Stimulated activated CD8-positive, alpha-beta memory T cell treated with anti-CD3 and anti-CD28 coated beads, Interleukin-2, amount 100 ng/mL, for 1 hour (primary cell): ENCODE results near the gene SLC6A2.
"Not testable (repeated sequence)": the region's sequence is repeated elsewhere in the genome, so short reads cannot be mapped to it uniquely, and the experiment has no call there.

Experiments used
- DNase-seq, 2 donors: peaks; one replicate each; pipeline ENCODE4 v3.0.0-alpha.2; 2020; ENCODE audit warnings: low read depth in 2 of 2

The SLC6A2 gene

DNA sequence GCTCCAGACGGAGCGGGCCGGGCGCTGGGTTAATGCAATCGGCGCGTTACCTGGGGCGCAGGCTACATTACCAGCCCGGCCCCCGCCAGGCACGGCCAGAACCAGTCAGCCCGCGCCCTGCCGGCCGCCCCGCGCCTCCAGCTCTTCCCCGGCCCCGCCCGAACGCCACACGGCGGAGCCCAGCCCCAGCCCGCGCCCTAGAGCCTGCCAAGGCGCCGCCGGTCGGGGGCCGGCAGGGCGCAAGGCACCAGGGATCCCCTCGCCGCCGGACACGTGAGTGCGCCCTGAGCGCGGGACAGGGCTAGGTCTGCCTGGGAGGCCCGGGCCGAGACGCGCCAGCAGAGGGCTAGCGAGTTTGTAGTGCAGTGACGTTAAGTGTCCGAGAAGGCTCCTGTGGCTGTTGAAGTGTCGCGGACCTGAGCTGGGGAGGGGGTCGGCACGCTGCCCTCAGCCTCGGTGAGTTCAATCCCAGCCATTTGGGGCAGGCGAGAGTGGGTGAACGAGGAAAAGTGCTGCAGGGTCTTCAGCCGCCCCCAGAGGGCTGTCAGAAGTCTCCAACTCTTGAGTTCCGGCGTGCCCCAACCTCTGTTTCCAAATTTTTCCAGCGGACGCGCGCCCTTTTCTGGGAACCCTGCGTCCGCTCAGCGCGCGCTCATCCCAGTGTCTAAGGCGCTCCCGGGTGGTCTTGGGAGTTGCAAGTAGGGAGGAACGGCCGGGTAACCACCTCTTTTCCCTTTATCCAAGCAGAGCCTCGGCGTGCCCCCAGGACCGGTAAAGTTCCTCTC, at the start of gene SLC6A2:
SLC6A2 (plus strand) TSS at position 92 of the 785 bp plus-strand sequence. CDS start 707 bp downstream, outside the sequence.
- no peak for DNase-seq

- DNase-seq, result no peak
These were observed 42.0 kb upstream of the SLC6A2 start for GRCh38 chr16:55613613-55614335.

GRCh38 chr16:55615071-55615470, 40.7 kb upstream of the SLC6A2 start:
- no peak for DNase-seq

DNA sequence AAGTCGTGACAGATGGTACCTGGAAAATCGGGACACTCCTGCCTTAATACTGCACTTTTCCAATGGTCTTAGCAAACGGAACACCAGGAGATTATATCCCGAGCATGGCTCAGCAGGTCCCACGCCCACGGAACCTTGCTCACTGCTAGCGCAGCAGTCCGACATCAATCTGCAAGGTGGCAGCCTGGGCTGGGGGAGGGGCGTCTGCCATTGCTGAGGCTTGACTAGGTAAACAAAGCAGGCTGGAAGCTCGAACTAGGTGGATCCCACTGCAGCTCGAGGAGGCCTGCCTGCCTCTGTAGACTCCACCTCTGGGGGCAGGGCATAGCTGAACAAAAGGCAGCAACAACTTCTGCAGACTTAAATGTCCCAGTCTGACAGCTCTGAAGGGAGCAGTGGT, 40.1 kb upstream of the SLC6A2 start:
- not testable (repeated sequence) for DNase-seq

DNA sequence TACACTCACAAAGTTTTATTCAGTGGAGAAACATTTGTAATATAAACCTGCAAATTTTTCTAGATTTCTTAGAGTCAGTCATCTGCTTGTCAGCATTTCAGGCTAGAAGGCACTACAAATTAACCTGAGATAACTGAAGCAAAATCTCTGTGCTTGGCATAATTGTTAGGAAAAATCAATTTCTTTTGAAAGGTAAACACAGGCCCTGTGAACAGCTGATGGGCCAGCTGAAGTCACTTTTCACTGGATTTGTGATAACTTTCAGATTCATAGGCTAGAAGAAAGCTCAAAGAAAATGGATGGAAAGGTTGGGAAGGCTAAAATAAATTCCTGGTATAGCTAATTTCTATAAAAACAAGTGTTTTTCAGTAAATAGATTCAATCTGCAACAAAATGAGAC, 34.0 kb upstream of the SLC6A2 start:
- DNase-seq, result no peak

DNA sequence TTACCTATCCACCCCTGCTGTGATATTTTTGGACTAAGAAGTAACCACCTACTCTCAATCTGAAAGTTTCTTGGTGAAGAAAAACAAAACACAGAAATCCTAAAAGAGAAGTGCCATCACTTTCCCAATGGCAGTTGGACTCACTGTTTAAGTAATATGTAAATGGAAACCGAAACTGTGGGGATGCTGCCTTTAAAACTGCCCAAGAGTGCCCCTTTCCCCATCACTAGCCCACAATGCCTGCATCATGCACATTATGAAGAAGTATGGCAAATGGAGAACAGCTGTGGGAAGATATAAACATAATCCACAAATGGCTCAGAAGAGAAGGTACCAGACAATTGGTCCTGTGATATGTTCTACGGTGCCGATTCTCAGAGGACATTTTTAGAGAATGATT, 33.5 kb upstream of the SLC6A2 start:
- DNase-seq, result no peak

- DNase-seq, result no peak
These were observed 32.7 kb upstream of the SLC6A2 start for GRCh38 chr16:55622930-55623561.

DNA sequence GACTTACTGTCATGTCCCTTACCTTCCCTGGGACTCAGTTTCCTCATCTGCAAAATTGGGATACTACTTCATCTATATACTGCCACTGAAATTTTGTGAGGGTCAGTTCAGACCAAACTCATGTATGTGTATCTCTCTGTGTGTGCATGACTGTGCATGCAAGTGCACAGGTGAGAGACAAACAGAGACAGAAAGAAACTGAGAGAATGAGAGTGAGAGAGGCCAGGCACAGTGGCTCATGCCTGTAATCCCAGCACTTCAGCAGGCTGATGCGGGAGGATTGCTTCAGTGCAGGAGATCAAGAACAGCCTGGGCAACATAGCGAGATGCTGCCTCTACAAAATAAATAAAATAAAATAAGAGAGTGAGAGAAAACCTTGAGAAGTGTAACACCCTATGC, 32.1 kb upstream of the SLC6A2 start:
- DNase-seq, result no peak

DNA sequence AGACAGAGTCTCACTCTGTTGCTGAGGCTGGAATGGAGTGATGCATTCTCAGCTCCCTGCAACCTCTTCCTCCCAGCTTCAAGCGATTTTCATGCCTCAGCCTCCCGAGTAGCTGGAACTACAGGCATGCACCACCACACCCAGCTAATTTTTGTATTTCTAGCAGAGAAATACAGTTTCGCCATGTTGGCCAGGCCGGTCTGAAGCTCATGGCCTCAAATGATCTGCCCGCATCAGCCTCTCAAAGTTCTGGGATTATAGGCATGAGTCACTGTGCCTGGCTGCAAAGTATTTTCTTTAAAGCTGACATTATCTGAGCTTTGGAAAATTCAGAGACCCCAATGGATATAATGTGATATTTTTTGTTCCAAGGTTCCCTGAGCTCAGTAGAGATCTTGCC, 31.1 kb upstream of the SLC6A2 start:
- DNase-seq, result no peak

DNA sequence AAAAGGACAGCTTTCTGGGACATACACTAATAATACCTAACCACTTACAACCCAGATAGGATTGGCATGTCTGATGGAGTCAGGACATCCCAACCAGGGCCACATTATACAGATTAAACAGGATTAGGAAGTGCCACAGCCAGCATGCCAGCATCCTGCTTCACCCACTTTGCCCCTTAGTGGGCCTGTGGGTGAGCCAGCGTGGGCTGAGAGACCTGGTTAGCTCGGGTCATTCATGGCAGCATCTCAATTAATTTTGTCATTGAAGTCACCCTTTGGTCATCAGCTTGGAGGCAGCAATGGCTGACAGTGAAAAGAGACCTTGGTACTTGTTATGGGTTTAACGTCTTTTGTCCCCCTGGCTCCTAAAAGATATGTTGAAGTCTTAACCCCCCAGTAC, 29.9 kb upstream of the SLC6A2 start:
- DNase-seq, result no peak

- no peak for DNase-seq
These were observed 27.4 kb upstream of the SLC6A2 start for GRCh38 chr16:55628306-55628968.

DNA sequence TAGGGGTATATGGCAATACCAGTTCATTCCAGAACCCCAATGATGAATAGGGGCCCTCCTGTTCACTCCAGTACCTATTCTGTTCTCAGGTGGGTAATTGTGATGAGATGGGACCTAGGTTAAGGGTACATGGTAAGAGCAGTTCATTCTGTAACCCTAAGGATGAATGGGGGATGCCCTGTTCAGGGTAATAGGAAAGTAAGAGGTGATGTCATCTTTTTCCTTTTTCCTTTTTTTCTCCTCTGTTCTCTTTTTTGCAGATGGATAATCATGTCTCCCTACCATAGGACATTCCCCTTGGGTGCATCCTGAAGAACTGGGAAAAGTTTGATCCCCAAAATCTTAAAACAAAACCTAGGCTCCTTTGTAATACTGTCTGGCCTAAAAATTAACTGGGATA, 25.0 kb upstream of the SLC6A2 start:
- DNase-seq, result no peak

DNA sequence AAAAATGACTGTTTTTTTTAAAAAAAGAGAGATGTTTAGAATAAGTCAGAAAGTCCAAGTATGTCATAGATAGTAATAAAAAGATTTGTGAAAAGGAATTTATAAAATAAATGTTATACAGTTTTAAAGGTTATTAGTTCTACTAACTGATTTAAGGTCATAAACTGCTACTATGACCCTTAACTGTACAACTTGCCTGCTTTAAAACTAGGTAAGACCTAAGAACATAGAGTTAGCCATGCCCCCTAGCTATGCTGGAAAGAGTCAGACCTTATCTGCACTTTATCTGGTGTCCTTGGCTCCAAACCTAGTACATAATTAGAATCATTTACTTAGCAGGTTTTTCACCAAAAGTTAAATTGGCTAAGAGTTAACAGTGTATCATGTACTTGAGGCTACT, 23.5 kb upstream of the SLC6A2 start:
- no peak for DNase-seq

DNA sequence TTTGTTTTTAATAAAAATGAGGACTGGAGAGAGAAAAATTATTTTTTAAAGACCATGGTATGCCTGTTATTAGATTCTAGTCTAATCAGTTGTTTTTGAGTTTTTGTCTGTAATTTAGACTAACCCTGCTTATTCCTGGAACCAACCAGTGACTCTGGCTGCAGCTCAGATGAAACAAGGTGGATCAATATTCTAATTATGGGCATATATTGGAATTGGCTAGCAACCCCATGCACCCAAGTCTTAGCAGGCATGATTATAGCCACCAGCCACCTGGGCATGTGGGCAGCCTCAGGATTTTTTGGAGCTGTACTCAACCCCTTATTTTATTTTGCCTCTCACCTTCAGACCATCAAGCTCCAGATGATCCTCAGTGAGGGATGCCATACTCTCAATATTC, 21.6 kb upstream of the SLC6A2 start:
- no peak for DNase-seq

GRCh38 chr16:55638256-55638655, 17.5 kb upstream of the SLC6A2 start:
- no peak for DNase-seq

DNA sequence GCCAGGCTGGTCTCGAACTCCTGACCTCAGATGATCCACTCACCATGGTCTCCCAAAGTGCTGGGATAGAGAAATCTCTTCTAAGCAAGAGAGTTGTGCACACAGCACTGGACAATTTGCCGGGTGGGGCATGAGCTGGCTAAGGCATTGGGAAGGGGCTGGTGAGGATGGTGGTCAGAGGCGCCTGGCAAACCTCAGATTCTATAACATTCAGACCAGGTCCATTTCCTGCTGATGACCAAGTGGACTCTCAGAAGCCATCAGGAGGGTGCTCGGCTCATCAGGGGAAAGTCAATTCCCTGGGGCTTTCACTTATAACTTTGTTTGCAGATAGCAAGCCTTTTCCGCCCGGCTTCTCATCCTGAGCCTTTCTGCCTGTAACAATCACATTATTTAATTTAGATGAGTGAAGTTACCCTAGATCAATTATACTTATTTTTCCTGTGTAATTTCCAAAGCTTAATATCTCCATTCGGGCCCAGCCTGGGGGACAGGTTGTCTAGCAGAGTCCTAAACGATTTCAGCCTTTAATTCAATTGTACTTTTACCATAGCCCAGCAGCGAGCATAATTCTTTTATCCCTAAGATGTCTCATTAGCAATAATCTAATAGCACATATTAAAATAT, 15.0 kb upstream of the SLC6A2 start:
- DNase-seq, result no peak

DNA sequence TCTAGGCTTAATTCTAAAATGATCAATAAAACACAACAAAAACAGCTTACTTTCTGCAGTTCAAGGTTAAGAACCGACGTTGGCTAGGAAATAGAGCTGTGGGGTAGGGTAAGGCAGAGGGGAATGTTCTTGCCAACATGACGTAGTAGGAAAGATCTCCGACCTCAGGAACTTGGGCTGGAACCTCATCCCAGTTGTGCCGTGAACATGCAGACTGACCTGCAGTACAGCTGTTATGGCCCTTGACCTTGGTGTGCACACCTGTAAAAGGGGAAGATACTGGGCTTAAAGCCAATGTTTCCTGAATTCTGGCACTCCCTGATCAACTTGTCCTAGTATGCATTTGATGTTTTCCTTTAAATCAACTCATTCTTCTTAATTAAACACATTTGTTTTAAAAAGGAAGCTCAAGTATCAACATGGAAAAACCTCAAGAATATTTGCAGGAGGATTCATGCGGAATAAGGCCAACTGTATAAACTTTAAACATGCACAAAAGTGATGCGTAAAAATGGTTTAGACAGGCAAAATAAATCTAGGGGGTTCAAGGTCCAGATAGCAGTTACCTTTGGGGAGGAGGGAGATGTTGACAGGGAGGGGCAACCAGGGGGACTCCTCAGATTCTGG, 14.2 kb upstream of the SLC6A2 start:
- DNase-seq, result no peak

DNA sequence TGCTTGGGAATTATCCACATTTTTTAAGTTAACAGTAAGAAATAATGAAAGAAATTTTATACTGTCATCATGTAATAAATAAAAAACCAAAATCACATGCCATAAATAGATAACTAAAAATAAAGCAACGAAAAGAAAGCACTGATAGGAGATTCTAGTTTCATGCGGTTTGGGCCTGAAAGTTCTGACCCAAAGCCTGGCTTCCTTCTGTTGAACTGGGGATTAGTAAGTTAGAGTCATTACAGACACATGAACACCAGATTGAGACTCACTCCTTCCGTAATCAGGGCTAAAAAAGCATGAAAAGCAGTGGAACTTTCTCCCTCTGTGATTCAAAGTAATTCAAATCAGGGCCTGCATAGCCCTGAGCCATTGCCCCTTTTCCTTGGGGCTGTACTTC, 13.2 kb upstream of the SLC6A2 start:
- no peak for DNase-seq

DNA sequence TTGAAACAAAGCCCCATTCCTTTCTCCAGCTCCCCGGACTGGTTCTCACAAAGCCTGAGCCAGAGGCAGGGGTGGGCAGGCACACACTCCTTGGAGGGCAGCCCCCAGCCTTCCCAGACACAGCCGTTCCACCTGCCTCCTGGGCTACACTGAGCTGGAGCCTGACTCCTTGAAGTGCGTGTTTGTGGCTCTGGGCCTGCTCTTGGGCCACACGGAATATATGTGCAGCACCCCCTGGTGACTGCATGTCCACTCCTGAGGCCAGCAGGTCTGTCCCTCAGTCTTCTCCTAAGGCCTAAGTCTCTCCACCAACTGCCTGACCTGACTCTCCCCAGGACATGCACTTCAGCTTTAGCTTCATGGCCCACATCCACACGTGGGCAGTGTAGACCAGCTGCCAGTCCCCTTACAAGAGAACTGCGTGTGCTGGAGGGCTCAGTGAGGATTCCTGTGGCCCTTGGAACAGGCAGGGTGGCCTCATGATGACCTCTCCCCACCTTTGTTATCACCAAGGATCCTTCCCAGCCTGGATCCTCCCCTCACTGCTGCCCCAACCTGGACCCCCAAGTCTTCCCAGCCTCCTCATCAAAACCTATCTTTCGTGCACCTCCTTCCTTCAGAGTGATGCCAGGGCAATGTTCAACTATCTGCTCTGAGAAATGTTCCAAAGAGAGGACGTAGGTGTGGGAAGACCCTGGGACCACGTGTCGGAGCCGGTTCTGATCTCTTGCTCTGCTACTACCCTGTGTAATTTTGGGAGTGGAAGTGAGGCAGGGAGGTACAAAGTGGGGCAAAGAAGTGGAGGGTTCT, 12.4 kb upstream of the SLC6A2 start:
- no peak for DNase-seq

DNA sequence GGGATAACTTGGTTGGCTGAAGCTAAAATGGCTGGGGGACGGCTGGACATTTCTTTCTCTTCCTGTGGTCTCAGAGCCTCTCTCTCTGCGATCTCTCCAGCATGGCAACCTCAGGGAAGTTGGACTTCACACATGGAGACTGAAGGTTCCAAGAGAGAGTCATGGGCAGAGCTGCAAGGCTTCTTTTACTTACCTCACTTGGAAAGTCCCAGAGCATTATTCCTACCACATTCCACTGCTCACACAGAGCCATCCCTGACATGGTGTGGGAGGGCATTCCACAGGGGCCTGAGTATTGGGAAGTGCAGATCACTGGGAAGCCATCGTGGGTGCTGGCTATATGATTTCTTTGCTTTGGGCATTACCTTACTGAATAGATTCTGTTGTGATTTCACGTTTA, 9.8 kb upstream of the SLC6A2 start:
- no peak for DNase-seq

GRCh38 chr16:55647343-55647742, 8.4 kb upstream of the SLC6A2 start:
- DNase-seq, result no peak
